ENCODE data around the gene HOXB3. TPM values are rescaled to one million over a fixed set of nuclear protein-coding genes. Genes with fewer than 3 reads are reported as not detected.

Gene HOXB3
- total RNA-seq, 2 donors from 2014 or later, result 7.8 to 11.4 TPM

- Histone ChIP-seq H3K27me3 (replicated peaks; ENCODE audit: insufficient read depth) (peaks cover 6% of the 10 kb centered on the region), H3K27ac (no peak overlapping the region), H3K4me1 (replicated peaks) (no peaks in the 10 kb centered on the region), H3K9me3 (no peaks in the 10 kb centered on the region), H3K36me3 (no peaks in the 10 kb centered on the region), H3K4me3 (no peak overlapping the region)
- intact Hi-C loops (cut with DNase I), result no loop called here
- no peak for DNase-seq (ENCODE audit: low spot score)
- no peak for TF ChIP-seq CTCF (IDR thresholded peaks at IDR 0.05)
- TF ChIP-seq POLR2A (IDR thresholded peaks at IDR 0.05), result no peak
- no peak for TF ChIP-seq POLR2AphosphoS5 (IDR thresholded peaks at IDR 0.05)
- 82% methylated on average over 4 of the region's 4 CpGs for WGBS
Observed at GRCh38 chr17:48565925-48566710, 23.9 kb downstream of the HOXB3 start.

GRCh38 chr17:48565022-48565554 lies 25.0 kb downstream of the HOXB3 start:
- H3K27me3 ChIP-seq (replicated peaks; ENCODE audit: insufficient read depth), result peaks cover 6% of the 10 kb centered on the region
- no peak for DNase-seq (ENCODE audit: low spot score)
- H3K9me3 ChIP-seq, result no peaks in the 10 kb centered on the region
- WGBS, result 81% methylated on average over 2 of the region's 2 CpGs
- H3K4me1 ChIP-seq (replicated peaks), result no peaks in the 10 kb centered on the region
- no peaks in the 10 kb centered on the region for H3K36me3 ChIP-seq
- TF ChIP-seq POLR2AphosphoS5 (IDR thresholded peaks at IDR 0.05) (no peak), CTCF (IDR thresholded peaks at IDR 0.05) (no peak), POLR2A (IDR thresholded peaks at IDR 0.05) (no peak)
- intact Hi-C loops (cut with DNase I), result no loop called here
- H3K27ac ChIP-seq, result no peak overlapping the region
- H3K4me3 ChIP-seq, result peak overlapping the region in 1 of 2 donors; percentile 38

GRCh38 chr17:48564188-48565021 lies 25.6 kb downstream of the HOXB3 start:
- H3K4me1 ChIP-seq (replicated peaks), result no peaks in the 10 kb centered on the region
- H3K27me3 ChIP-seq (replicated peaks; ENCODE audit: insufficient read depth), result peaks cover 4% of the 10 kb centered on the region
- 11% methylated on average over 68 of the region's 73 CpGs for WGBS
- peak overlapping the region; percentile 37 to 38 for H3K4me3 ChIP-seq
- no peaks in the 10 kb centered on the region for H3K9me3 ChIP-seq
- no peaks in the 10 kb centered on the region for H3K36me3 ChIP-seq
- intact Hi-C loops (cut with DNase I), result no loop called here
- DNase-seq (ENCODE audit: low spot score), result no peak
- peak overlapping the region; percentile 39 for H3K27ac ChIP-seq
- TF ChIP-seq POLR2AphosphoS5 (IDR thresholded peaks at IDR 0.05) (no peak), CTCF (IDR thresholded peaks at IDR 0.05) (no peak), POLR2A (IDR thresholded peaks at IDR 0.05) (no peak)

- Histone ChIP-seq H3K36me3 (no peaks in the 10 kb centered on the region), H3K4me1 (replicated peaks) (no peaks in the 10 kb centered on the region), H3K9me3 (no peaks in the 10 kb centered on the region), H3K4me3 (peak overlapping the region; percentile 37 to 38), H3K27me3 (replicated peaks; ENCODE audit: insufficient read depth) (peaks cover 2% of the 10 kb centered on the region), H3K27ac (peak overlapping the region; percentile 39)
- TF ChIP-seq CTCF (IDR thresholded peaks at IDR 0.05), result no peak
- TF ChIP-seq POLR2AphosphoS5 (IDR thresholded peaks at IDR 0.05), result no peak
- TF ChIP-seq POLR2A (IDR thresholded peaks at IDR 0.05), result no peak
- WGBS, result 63% methylated on average over 10 of the region's 10 CpGs
- DNase-seq (ENCODE audit: low spot score), result no peak
- intact Hi-C loops (cut with DNase I), result no loop called here
Observed at GRCh38 chr17:48563867-48564187, 26.2 kb downstream of the HOXB3 start.

Measured in prostate gland (tissue), 2 donors.